HG03378 (cell line): ENCODE measurements around the gene BDKRB1.

Experiments
- ATAC-seq: cut with Tn5 transposase; IDR thresholded peaks from one replicate; pipeline ENCODE4 v1.9.1; 2021; ENCODE audit warnings: mild to moderate bottlenecking, moderate library complexity; ENCODE audit not compliant: unreplicated experiment

Gene BDKRB1

GRCh38 chr14:96277890-96278289 lies 21.9 kb downstream of the BDKRB1 start:
- ATAC-seq: no peak

- ATAC-seq: no peak
Observed at GRCh38 chr14:96279564-96279963, 23.6 kb downstream of the BDKRB1 start.

GRCh38 chr14:96280104-96280503 lies 24.1 kb downstream of the BDKRB1 start:
- ATAC-seq: no peak

- ATAC-seq: no peak
Observed at GRCh38 chr14:96281486-96281885, 25.5 kb downstream of the BDKRB1 start.

- no peak for ATAC-seq
Observed at GRCh38 chr14:96284008-96284407, 28.0 kb downstream of the BDKRB1 start.

- ATAC-seq: no peak
Observed at GRCh38 chr14:96284430-96284829, 28.4 kb downstream of the BDKRB1 start.

GRCh38 chr14:96285667-96286066 lies 29.7 kb downstream of the BDKRB1 start:
- no peak for ATAC-seq

- ATAC-seq: no peak
Observed at GRCh38 chr14:96286251-96286650, 30.2 kb downstream of the BDKRB1 start.

GRCh38 chr14:96287856-96288255 lies 31.8 kb downstream of the BDKRB1 start:
- no peak for ATAC-seq

GRCh38 chr14:96294246-96294645 lies 38.2 kb downstream of the BDKRB1 start:
- ATAC-seq: no peak

- no peak for ATAC-seq
Observed at GRCh38 chr14:96297000-96297399, 41.0 kb downstream of the BDKRB1 start.

- no peak for ATAC-seq
Observed at GRCh38 chr14:96297997-96298515, 42.0 kb downstream of the BDKRB1 start.

GRCh38 chr14:96299441-96299840 lies 43.4 kb downstream of the BDKRB1 start:
- ATAC-seq: no peak

GRCh38 chr14:96303981-96304380 lies 48.0 kb downstream of the BDKRB1 start:
- no peak for ATAC-seq

- no peak for ATAC-seq
Observed at GRCh38 chr14:96304956-96305355, 48.9 kb downstream of the BDKRB1 start.

GRCh38 chr14:96307434-96307833 lies 51.4 kb downstream of the BDKRB1 start:
- no peak for ATAC-seq

GRCh38 chr14:96309133-96309895 lies 53.3 kb downstream of the BDKRB1 start:
- no peak for ATAC-seq

- ATAC-seq: no peak
Observed at GRCh38 chr14:96309896-96310330, 53.9 kb downstream of the BDKRB1 start.

GRCh38 chr14:96310906-96311305 lies 54.9 kb downstream of the BDKRB1 start:
- ATAC-seq: no peak
